HL-60/S4 treated with retinoic acid at 250 ng/mL for 4 days and 3 days (cell line): ENCODE results near the gene RNASE12.
"Not testable (repeated sequence)": the region's sequence is repeated elsewhere in the genome, so short reads cannot be mapped to it uniquely, and the experiment has no call there.

Experiments
- in situ Hi-C: fragments of 300-500 bp; cut with MboI; formaldehyde crosslinking; loops from 2 replicates; pipeline ENCODE4 v1.7.0; 2022; ENCODE audit warnings: low sequenced_read_pairs

RNASE12 gene, protein sequence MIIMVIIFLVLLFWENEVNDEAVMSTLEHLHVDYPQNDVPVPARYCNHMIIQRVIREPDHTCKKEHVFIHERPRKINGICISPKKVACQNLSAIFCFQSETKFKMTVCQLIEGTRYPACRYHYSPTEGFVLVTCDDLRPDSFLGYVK

DNA sequence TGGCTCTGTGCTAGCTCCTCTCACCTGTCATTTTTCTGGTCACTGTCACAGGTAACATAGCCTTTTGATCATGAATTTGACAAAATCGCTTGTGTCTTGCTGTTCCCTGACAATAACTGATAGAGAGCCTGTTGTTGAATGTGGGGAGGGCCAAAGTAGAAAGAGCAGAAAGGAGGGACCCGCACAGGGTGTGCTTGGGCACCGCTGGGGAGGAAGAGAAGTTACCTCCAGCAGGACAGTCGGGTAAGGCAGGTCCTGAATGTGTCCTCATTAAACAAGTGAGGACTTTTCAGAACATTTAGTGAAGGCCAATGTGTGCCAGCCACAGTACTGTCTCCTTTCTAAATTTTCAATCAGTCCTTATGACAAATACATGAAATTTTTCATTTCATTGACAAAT is at the start of gene RNASE12:
Gene RNASE12, minus strand, starts transcription at position 142 of the 400 bp plus-strand sequence. CDS start 653 bp downstream, outside the sequence.
- in situ Hi-C loops: no loop called here

DNA sequence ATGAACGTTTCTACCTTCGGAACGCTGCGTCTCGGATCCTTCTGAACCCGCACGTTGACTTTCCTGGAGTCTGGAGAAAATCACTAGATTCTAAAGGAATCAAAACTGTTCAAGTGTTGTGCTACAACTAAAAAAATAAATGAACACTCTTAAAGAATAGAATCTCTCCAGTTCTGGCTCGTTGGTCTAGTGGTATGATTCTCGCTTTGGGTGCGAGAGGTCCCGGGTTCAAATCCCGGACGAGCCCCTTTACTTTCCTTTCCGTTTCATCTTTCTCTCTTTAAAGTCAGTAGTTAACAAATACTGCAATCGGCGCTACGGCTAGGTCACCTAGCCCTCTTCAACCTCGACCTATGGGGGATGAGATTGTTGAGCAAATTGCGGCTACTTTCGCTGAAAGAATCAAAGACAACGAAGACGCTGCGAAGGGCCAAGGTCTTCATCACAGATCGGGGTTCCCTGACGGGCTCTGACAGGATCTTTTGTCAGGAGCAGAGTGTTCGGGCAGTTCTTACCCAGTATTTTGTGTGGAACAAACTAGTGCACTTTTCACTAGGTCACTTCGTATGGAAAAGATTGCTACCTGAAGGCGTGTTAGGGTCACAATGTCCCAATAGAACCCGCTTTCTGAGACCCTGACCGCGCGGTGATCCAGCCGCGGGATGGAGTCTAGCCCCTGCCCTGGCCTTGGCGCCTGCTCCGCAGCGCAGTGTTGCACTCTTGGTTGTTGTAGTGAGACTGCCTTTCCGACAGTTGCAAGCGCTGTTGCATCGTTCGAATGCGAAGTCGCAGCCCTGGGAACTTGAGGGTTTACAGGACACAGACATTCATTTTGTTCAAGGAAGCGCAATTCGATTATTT is 41.9 kb upstream of the RNASE12 start:
- in situ Hi-C loops: no loop called here

DNA sequence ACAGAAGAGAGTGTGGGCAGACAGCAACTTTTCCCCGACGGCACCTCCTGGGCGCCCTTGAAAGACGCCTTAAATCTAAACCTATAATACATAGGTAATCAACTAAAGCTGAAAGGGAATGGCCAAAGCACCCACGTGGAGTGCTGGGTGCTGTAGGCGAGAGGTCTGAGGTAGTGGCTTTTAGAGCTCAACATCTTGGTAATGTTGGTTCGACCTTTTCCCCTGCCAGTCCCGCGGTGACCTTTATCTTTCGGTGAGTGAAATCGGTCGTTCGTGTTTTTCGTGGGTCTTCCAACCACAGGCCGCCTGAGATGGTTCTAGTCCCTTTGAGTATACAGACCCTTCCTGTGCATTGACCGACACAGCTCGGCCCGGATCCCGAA is 41.3 kb upstream of the RNASE12 start:
- in situ Hi-C loops: no loop called here

DNA sequence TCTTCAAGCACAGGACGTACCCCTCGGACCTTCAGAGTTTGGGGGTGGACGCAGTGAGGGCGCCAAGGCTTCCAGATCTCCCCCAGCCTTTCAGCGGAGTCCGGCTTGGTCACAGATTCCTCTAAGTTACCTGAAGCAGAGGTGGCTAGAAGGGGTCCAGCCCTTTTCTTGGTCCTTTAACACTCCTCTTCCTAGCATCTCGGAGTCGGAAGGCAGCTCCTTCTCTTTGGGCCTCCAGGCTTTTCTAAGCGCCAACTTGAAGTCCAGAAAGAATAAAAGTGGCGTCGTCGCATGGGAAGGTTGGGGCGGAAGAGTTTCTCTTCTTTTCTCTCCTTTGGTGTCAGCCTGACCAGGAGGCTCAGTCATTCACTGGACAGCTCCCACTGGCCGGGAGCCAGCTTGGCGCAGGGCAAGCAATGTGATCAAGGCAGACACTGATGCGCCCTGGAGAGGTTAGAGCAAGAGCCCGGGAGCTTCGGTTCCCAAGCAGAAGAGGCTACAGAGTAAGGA is 40.8 kb upstream of the RNASE12 start:
- in situ Hi-C loops: no loop called here

DNA sequence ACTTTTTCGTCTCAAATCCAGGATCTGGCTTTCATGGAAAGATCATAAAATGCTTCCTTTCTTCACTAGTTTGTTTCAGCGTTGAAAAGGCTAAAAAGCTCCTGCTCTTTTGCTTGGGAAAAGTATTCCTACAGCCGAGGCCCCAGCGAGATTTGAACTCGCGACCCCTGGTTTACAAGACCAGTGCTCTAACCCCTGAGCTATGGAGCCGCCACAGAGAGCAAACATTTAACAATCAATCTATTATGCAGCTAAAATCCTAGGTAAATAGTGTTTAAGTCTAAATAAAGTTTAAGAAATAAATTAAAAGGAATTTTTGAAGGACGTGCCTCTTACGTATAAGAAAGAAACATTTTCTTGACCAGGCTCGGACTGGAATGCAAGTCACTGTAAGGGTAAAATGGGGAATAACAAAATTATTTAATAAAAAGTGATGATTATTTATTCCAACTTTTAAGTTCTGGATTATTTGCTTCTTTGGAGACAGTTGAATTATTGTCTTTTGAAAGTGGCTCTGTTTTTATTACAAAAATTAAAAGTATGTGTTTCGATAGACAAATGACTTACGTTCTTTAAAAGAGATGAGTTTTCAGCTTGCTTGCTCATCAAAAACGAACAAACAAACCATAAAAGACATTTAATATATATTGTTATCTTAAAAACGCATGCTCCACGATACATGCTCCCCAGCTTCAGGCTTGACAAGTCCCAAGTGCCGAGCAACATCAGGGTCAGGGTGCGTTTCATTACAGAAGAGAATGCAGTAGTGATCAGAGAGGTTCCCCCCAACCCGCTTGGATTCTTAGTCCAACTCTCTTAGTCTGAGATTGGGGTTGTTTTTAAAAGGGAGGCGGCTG is 40.1 kb upstream of the RNASE12 start:
- in situ Hi-C loops: no loop called here

DNA sequence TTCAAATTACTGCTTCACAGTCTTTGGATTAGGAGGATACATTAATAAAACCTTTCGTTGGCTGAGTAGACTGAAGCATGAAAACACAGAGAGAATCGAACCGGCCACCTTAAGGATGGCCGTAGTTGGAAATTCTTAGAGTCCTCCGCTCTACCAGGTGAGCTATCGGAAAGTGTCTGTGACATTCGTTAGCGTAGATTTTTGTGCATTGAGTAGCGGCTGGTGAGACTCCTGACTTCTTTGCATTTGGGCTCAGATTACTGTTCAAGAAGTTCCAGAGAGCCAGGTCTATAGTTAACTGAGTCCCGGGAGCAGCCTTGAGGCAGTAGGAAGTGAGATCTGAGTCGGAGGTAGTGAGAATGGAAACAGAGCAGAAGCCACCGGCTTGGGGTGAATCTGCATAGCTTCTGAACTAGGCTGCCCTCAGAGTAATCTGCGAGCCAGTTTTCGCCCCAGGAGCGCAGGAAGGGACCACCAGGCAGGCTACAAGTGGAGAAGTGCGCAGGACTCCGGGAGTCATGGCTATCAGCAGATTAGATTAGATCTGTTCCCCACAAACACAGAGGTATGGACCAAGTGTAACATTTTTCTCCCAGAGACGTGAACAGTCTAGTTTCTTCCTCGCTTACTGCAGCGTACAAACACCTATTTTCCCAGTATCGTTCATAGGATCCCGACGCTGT is 39.3 kb upstream of the RNASE12 start:
- in situ Hi-C loops: no loop called here

DNA sequence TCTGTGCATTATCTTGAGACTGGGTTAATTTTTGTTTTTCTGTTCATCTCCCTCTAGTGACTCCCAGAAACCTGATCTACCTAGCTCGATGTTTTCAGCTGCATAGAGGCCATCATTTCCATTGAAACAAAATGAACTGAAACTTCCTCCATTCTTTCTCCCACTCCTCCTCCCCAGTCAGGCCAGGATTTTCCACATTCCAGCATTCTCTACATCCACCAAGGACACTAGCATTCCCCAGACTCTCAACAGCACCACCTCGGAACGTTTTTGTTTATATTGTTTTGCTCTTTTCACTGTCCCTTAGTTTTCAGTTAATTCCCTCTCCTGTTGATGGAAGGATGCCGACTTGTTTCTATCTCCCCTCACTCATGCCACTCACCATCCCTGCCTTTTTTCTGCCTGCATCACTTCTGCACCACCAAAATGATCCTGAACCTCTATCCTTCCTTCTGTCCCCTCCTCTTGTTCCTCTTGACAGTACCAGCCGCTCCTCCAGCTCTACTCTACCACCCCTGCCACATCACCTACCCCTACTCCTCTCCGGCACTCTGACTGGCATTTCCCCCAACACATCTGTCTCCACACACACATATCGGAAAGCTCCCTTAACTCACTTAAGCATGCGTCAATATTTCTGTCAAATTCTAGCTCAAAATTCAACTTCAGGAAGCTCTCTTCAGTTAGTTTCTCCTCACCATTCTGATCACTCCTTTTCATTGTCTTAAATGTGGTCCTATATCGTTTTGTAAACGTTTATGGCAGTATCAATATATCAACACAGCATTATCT is 37.1 kb upstream of the RNASE12 start:
- in situ Hi-C loops: no loop called here

DNA sequence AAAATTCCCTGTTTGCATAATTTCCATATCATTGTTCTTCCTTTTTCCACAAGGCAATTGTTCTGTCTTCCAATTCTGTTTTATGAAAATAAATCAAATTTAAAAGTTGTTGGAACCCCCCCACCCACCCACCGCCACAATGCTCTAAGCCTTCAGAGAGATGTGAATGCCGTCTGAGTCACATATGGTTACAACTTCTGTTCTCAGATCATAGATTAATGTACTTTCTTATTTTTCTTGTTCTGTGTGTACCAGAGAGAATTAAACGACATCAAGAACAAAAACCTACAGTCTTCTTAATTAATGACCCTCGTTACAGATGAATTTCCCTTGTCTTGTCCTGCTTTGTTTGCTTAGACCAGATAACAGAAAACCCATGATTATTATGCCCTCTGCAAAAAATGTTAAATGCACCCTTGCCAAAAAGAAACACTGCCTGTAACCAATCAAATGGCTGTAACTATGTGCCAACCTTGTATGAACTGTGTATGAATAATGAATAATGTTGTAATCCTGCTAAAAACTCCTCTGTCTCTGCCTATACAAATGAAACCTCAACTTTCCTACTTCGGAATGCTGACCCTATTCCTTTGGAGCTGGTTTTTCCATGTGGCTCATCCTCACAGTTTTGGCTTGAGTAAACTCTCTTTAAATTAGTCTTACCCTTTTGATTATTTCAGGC is 36.3 kb upstream of the RNASE12 start:
- in situ Hi-C loops: no loop called here

DNA sequence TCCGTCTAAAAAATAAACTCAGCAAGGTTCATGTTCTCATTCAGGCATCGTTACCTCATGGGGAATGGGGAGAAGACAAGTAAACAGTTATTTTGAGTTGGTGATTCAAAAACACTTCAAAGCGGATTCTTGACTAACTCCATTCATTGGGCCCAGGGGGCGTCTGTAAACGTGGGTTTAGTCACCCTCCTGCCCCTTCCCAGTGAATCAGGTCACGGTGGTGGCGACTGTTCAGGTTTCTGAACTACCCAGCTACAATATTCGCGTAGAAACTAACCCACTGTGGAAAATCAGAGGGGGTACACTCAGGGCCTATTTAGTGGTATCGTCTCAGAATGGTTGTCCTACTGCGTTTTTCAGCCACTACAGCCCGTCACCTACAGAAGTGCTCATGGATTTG is 35.1 kb upstream of the RNASE12 start:
- in situ Hi-C loops: no loop called here

DNA sequence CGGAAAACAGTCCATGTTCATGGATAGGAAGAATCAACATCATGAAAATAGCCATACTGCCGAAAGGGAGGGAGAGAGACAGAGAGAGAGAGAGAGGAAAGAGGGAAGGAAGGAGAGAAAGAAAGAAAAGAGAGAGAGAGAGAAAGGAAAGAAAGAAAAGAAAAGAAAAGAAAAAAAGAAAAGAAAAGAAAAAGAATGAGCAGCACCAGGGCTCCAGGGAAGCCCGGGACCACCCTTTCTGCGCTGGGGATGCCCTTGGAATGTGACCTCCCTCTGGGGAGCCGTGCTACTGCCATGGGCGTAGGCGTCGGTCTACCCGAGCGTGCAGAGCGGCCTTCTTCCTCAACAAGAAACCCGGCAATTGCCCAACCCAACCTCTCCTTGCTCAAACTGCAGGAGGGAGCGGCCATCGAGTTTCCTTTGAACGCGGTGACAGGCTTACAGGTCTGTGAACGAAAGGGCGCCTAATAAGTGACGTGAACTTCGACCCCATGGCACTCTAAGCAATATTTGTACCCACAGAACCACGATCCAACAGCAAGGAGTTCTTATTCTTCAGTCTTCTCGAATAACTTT is 33.4 kb upstream of the RNASE12 start:
- in situ Hi-C loops: no loop called here

DNA sequence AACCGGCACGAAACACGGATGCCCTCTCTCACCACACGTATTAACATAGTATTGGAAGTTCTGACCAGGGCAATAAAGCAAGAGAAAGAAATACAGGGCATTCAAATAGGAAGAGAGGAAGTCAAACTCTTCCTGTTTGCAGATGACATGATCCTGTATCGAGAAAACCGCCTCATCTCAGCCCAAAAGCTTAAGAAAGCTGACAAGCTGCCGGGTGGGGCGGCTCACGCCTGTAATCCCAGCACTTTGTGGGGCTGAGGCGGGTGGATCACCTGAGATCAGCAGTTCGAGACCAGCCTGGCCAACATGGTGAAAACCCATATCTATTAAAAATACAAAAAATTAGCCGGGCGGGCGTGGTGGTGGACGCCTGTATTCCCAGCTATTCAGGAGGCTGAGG is 32.6 kb upstream of the RNASE12 start:
- in situ Hi-C loops: no loop called here

DNA sequence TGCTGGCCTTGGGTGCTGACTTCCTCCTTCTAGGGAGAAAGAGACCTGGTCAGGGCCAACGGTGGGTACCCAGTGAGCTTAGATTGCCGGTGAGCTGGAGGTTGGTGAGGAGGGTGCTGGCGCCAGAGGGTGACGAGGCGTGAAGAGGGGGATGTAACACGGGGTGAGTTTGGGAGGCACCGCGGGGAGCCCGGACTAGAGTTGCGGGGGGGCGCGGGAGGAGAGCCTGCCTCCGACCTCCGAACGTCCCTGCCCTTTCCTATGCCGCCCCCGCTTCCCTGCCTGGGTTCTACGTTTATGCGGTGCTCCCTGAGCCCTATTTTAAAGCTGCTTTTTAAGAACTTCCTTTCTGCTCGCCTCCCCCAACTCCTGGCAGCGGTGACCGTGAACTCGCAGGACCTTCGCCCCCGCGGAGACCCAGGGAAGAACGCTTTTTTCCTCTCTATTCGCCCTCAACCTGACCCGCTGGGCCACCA is 31.7 kb upstream of the RNASE12 start:
- in situ Hi-C loops: no loop called here

DNA sequence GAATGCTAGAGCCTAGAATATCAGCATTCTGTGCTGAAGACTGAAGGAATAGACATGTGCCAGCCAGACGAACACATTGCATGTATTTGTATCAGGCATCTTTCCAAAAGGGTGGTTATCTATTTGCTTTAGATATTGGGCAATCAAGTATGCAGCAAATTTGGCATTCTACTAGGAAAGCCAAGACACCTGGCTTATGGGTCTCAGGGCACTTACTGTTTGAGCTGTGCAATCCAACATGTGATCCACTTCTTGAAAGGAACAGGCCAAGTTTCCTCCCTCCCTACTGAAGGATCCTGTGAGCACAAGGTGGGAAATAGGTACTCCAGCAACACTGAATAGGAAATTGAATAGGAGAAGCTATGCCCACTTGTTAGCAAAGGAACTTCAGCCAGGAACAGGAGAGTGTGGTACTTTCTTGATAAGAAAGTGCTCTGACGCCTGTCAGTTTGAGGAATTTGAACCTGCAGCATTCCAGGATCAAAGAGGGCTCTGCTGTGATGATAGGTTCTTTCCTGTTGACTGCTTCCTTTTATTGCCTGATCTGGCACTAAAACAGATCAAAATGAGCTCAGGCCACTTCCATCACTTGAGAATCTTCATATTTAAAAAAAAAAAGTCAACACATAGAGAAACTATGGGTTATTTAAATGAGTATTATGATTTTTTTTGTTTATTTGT is 29.8 kb upstream of the RNASE12 start:
- in situ Hi-C loops: no loop called here

DNA sequence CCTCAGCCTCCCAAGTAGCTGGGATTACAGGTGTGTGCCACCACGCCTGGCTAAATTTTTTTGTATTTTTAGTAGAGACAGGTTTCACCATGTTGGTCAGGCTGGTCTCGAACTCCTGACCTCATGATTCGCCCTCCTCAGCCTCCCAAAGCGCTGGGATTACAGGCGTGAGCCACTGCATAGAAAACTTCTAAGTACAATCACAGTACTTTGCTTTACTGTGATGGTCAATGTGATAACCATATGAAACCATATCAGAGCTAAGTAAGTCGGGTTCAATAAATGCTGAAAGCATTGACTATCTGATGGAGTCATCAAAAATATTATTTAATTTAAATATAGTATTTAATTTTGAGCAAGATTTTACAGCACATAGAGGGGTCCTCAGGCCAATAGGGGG is 28.5 kb upstream of the RNASE12 start:
- in situ Hi-C loops: not testable (repeated sequence)

DNA sequence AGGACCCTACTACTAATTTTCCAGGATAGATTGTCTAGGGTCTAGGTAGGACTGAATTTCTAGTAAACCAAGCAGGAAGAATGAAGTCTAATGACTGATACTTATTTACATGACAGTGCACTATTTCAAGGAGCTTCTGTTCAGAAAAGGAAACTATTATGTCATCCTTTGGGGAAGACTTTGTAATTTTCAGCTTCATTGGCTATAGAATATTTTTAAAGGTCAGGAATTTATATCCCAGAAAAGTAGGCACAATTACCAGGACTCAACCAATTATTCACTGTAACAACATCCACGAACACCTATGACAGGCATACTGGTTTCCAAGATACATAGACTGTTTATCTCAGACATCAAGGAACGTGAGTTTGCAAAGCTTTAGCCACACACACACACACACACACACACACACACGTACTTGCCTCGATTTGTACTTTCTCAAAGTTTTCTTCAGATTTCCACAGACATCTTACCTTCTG is 27.1 kb upstream of the RNASE12 start:
- in situ Hi-C loops: no loop called here

DNA sequence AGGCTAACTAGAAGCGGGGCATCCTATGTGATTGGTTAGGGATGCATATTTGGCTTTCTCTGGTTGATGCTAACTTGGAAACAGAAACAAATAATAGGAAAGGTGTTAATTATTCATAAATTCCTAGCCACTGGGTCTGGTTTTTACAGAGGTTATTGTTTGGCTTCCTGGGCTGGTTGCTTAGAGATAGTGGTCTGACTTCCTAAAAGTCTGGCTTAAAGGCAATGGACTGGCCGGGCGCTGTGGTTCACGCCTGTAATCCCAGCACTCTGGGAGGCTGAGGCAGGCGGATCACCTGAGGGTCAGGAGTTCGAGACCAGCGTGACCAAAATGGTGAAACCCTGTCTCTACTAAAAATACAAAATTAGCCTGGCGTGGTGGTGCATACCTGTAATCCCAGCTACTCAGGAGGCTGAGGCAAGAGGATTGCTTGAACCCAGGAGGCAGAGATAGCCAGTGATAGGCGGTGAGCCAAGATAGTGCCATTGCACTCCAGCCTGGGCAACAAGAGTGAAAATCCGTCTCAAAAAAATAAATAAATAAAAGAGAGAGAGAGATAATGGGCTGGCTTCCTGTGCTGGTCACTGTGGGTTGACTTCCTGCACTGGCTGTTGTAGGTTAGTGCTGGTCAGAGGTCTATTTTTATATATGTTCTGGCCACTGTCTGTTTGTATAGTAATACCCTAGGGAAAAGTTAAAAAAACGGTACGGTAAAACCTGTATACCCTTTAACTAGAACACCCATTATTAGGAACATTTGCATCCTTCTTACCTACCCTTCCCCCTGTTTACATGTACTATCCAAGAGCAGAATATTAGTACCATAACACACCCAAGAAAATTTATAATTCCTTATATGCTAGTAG is 26.2 kb upstream of the RNASE12 start:
- in situ Hi-C loops: no loop called here

DNA sequence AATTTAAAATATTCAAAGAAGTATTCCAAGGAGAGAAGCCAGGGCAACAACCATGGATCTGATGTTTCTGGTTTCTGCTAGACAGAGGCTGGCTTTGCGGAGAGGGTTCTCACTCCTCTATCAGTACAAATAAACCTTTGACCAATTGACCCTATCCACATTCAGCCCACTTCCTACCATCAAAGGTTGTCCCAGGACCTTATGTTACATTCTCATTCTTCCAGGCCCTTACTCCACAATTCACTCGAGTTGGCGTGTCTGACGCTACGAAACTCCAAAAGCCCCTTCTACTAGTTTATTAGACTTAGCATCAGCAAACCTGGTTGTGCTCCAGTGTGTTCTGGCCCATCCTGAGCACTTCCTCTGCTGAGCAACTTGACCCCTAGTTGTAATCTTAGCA is 24.8 kb upstream of the RNASE12 start:
- in situ Hi-C loops: no loop called here
